Glutamatergic neuron (in vitro differentiated cells): ENCODE data around the gene MRPL53. TPM values are rescaled to one million over a fixed set of nuclear protein-coding genes. Genes with fewer than 3 reads are reported as not detected.

ENCODE experiments used
- DNase-seq: peaks from one replicate; pipeline ENCODE4 v3.0.0; 2022
- H3K27ac Mint-ChIP-seq: one replicate; pipeline ENCODE4 v1.8.0; 2020; ENCODE audit warnings: mild to moderate bottlenecking, mixed read lengths, inconsistent platforms; ENCODE audit not compliant: unreplicated experiment
- H3K27me3 Mint-ChIP-seq: one replicate; pipeline ENCODE4 v1.8.0; 2020; ENCODE audit warnings: mild to moderate bottlenecking, moderate library complexity, mixed read lengths, inconsistent platforms; ENCODE audit not compliant: unreplicated experiment
- H3K36me3 Mint-ChIP-seq: one replicate; pipeline ENCODE4 v1.8.0; 2020; ENCODE audit warnings: mild to moderate bottlenecking, mixed read lengths, inconsistent platforms; ENCODE audit not compliant: unreplicated experiment
- H3K4me1 Mint-ChIP-seq: one replicate; pipeline ENCODE4 v1.8.0; 2020; ENCODE audit warnings: mild to moderate bottlenecking, low read depth, mixed read lengths, inconsistent platforms; ENCODE audit not compliant: unreplicated experiment
- H3K4me3 Mint-ChIP-seq: one replicate; pipeline ENCODE4 v1.8.0; 2020; ENCODE audit warnings: mild to moderate bottlenecking, mixed read lengths, inconsistent platforms; ENCODE audit not compliant: unreplicated experiment
- H3K9me3 Mint-ChIP-seq: one replicate; pipeline ENCODE4 v1.8.0; 2020; ENCODE audit warnings: mild to moderate bottlenecking, moderate library complexity, mixed read lengths, inconsistent platforms; ENCODE audit not compliant: unreplicated experiment
- CTCF ChIP-seq: fragments of 200-600 bp; sonication (generic); IDR thresholded peaks from one replicate; pipeline ENCODE4 v1.5.0; 2021; ENCODE audit not compliant: partially characterized antibody, unreplicated experiment
- total RNA-seq: library from RNA; stranded (reverse); fragmentation: NEBNext Ultra II Directional; extraction: Animal tissue kit (Norgen Biotek cat#: 25700); gene quantifications from one replicate; pipeline ENCODE4 v1.2.1, GENCODE V29; 2021; ENCODE audit not compliant: unreplicated experiment

The MRPL53 gene
- total RNA-seq, 1 donor from 2014 or later = 63.9 TPM

GRCh38 chr2:74458938-74459363 lies 13.5 kb downstream of the MRPL53 start:
- peak overlapping the region; percentile 97 for H3K27ac Mint-ChIP-seq
- peaks cover 20% of the 10 kb centered on the region for H3K4me1 Mint-ChIP-seq
- TF ChIP-seq CTCF = no peak
- H3K27me3 Mint-ChIP-seq = peaks cover 22% of the 10 kb centered on the region
- peaks cover 16% of the 10 kb centered on the region for H3K9me3 Mint-ChIP-seq
- peak overlapping the region; percentile 99 for H3K4me3 Mint-ChIP-seq
- DNase-seq = no peak
- H3K36me3 Mint-ChIP-seq = no peaks in the 10 kb centered on the region

GRCh38 chr2:74458132-74458937 lies 14.1 kb downstream of the MRPL53 start, which contains the start of gene WBP1:
TSS of gene WBP1 (plus strand) at chr2:74458438. CDS start at chr2:74458603, 165 bp downstream.
- H3K36me3 Mint-ChIP-seq = no peaks in the 10 kb centered on the region
- peaks cover 22% of the 10 kb centered on the region for H3K27me3 Mint-ChIP-seq
- DNase-seq = peak; percentile 97
- H3K9me3 Mint-ChIP-seq = peaks cover 16% of the 10 kb centered on the region
- peak within 1 kb of the TSS; percentile 97 for H3K27ac Mint-ChIP-seq
- no peak for TF ChIP-seq CTCF
- H3K4me3 Mint-ChIP-seq = peak within 1 kb of the TSS; percentile 99
- peaks cover 20% of the 10 kb centered on the region for H3K4me1 Mint-ChIP-seq

GRCh38 chr2:74457549-74458131 lies 14.8 kb downstream of the MRPL53 start:
- Mint-ChIP-seq H3K4me3 (peak overlapping the region; percentile 99), H3K27ac (peak overlapping the region; percentile 97), H3K4me1 (peaks cover 20% of the 10 kb centered on the region), H3K36me3 (no peaks in the 10 kb centered on the region), H3K9me3 (peaks cover 16% of the 10 kb centered on the region), H3K27me3 (peaks cover 22% of the 10 kb centered on the region)
- no peak for TF ChIP-seq CTCF
- DNase-seq = peak; percentile 83

- Mint-ChIP-seq H3K27me3 (peaks cover 22% of the 10 kb centered on the region), H3K4me3 (peak overlapping the region; percentile 92), H3K27ac (peak overlapping the region; percentile 95), H3K9me3 (peaks cover 16% of the 10 kb centered on the region), H3K36me3 (no peaks in the 10 kb centered on the region), H3K4me1 (peaks cover 20% of the 10 kb centered on the region)
- no peak for TF ChIP-seq CTCF
- no peak for DNase-seq
These were observed 15.3 kb downstream of the MRPL53 start for GRCh38 chr2:74457129-74457548.
